H1 (cell line): ENCODE data around the gene IDE. TPM values are rescaled to one million over a fixed set of nuclear protein-coding genes. Genes with fewer than 3 reads are reported as not detected.

ENCODE experiments used
- CTCF ChIA-PET: fragments of 300-600 bp; sonication (Branson Sonifier 250); formaldehyde crosslinking; loops from one replicate; lab custom pipeline; 2021; ENCODE audit not compliant: partially characterized antibody; lab: Charles Lee
- POLR2A ChIA-PET: fragments of 300-600 bp; sonication (Branson Sonifier 250); formaldehyde crosslinking; loops from one replicate; lab custom pipeline; 2021; ENCODE audit warnings: inconsistent platforms; ENCODE audit not compliant: partially characterized antibody; lab: Charles Lee
- DNase-seq, 2 experiments: peaks; one replicate each; pipeline versions ENCODE4 v3.0.0 to v3.0.0-alpha.2; 2010 to 2022; ENCODE audit warnings: low spot score in 2 of 2, low read depth in 1 of 2, mixed read lengths in 1 of 2
- FAIRE-seq: peaks from 2 replicates; lab custom pipeline; 2011; peaks lifted over from hg19 to GRCh38; lab: Jason Lieb, UNC
- H2AFZ ChIP-seq: 2 replicates; pipeline ENCODE4 v1.8.1; 2012; ENCODE audit warnings: low read length, inconsistent platforms
- H2AK5ac ChIP-seq: 2 replicates; pipeline ENCODE4 v1.6.1; 2013; ENCODE audit warnings: low read depth, low read length
- H2BK120ac ChIP-seq: replicated peaks from 2 replicates; pipeline ENCODE3; 2013; ENCODE audit warnings: low read depth, low read length, inconsistent platforms
- H2BK12ac ChIP-seq: 2 replicates; pipeline ENCODE4 v1.6.1; 2013; ENCODE audit warnings: low read depth, low read length
- H2BK15ac ChIP-seq: 2 replicates; pipeline ENCODE4 v1.6.1; 2013; ENCODE audit warnings: low read length
- H2BK20ac ChIP-seq: 2 replicates; pipeline ENCODE4 v1.6.1; 2013; ENCODE audit warnings: low read length
- H2BK5ac ChIP-seq: 2 replicates; pipeline ENCODE4 v1.6.1; 2013; ENCODE audit warnings: low read depth, low read length
- H3K14ac ChIP-seq: 2 replicates; pipeline ENCODE4 v1.6.1; 2013; ENCODE audit warnings: inconsistent platforms; ENCODE audit not compliant: insufficient read length
- H3K18ac ChIP-seq: 2 replicates; pipeline ENCODE4 v1.6.1; 2013; ENCODE audit warnings: low read length; ENCODE audit errors: extremely low read depth
- H3K23ac ChIP-seq: 2 replicates; pipeline ENCODE4 v1.6.1; 2013; ENCODE audit warnings: inconsistent platforms; ENCODE audit not compliant: insufficient read length
- H3K23me2 ChIP-seq: 2 replicates; pipeline ENCODE4 v1.6.1; 2013; ENCODE audit warnings: low read depth, low read length
- H3K27ac ChIP-seq: 2 replicates; pipeline ENCODE4 v1.6.1; 2011; ENCODE audit warnings: low read depth, low read length, inconsistent platforms
- H3K27me3 ChIP-seq, 4 experiments: replicated peaks in 1 of 4; 1 replicate in 1 of 4; 2 replicates in 3 of 4; pipeline versions ENCODE4 v1.6.1 to v1.8.1; 2011 to 2013; ENCODE audit warnings: low read length in 3 of 4, mild to moderate bottlenecking in 3 of 4, inconsistent platforms in 2 of 4, mixed read lengths in 2 of 4, moderate library complexity in 1 of 4; ENCODE audit not compliant: control insufficient read depth in 3 of 4, insufficient read depth in 3 of 4; ENCODE audit errors: extremely low read depth in 1 of 4
- H3K36me3 ChIP-seq, 4 experiments: 2 replicates each; pipeline versions ENCODE4 v1.6.1 to v1.8.1; 2011 to 2013; ENCODE audit warnings: mild to moderate bottlenecking in 4 of 4, low read length in 3 of 4, moderate library complexity in 2 of 4, control low read depth in 1 of 4, inconsistent platforms in 1 of 4; ENCODE audit not compliant: insufficient read depth in 4 of 4, control insufficient read depth in 2 of 4
- H3K4ac ChIP-seq: replicated peaks from 2 replicates; pipeline ENCODE3; 2013; ENCODE audit warnings: low read length, low read depth, mixed read lengths, inconsistent platforms; ENCODE audit not compliant: insufficient read length
- H3K4me1 ChIP-seq, 4 experiments: replicated peaks in 1 of 4; 1 replicate in 1 of 4; 2 replicates in 3 of 4; pipeline versions ENCODE4 v1.6.1 to v1.8.1; 2011 to 2013; ENCODE audit warnings: low read length in 3 of 4, inconsistent platforms in 2 of 4, mixed read lengths in 1 of 4; ENCODE audit not compliant: insufficient read depth in 4 of 4, control insufficient read depth in 3 of 4
- H3K4me2 ChIP-seq, 2 experiments: 2 replicates each; pipeline versions ENCODE4 v1.6.1 to v1.8.1; 2011 to 2013; ENCODE audit warnings: low read depth in 2 of 2, low read length in 2 of 2, control low read depth in 1 of 2, inconsistent platforms in 1 of 2, mild to moderate bottlenecking in 1 of 2; ENCODE audit not compliant: insufficient read depth in 1 of 2
- H3K4me3 ChIP-seq, 4 experiments: fragments of 200-600, 300-600 bp in 1 of 4; sonication (generic), shearing (Covaris generic), sonication (Bioruptor Twin) in 1 of 4; 2 replicates each; pipeline versions ENCODE4 v1.5.1 to v1.8.1; 2011 to 2016; ENCODE audit warnings: low read length in 4 of 4, low read depth in 3 of 4, control low read depth in 2 of 4, inconsistent platforms in 2 of 4, mild to moderate bottlenecking in 2 of 4, mixed read lengths in 1 of 4, moderate library complexity in 1 of 4; ENCODE audit not compliant: insufficient read depth in 2 of 4; ENCODE audit errors: extremely low read depth in 1 of 4
- H3K56ac ChIP-seq: replicated peaks from 2 replicates; pipeline ENCODE3; 2013; ENCODE audit warnings: low read depth, mild to moderate bottlenecking, mixed read lengths, low read length, inconsistent platforms; ENCODE audit not compliant: insufficient read length
- H3K79me1 ChIP-seq: 2 replicates; pipeline ENCODE4 v1.6.1; 2013; ENCODE audit warnings: low read depth, low read length, control low read depth
- H3K79me2 ChIP-seq, 2 experiments: 2 replicates each; pipeline versions ENCODE4 v1.6.1 to v1.8.1; 2012 to 2013; ENCODE audit warnings: low read length in 2 of 2, mild to moderate bottlenecking in 2 of 2, inconsistent platforms in 1 of 2; ENCODE audit not compliant: insufficient read depth in 2 of 2, control insufficient read depth in 1 of 2
- H3K9ac ChIP-seq, 4 experiments: replicated peaks in 1 of 4; 1 replicate in 1 of 4; 2 replicates in 3 of 4; pipeline versions ENCODE4 v1.6.1 to v1.8.1; 2011 to 2013; ENCODE audit warnings: low read depth in 3 of 4, low read length in 3 of 4, control low read depth in 2 of 4, mild to moderate bottlenecking in 2 of 4, moderate library complexity in 2 of 4, inconsistent platforms in 1 of 4; ENCODE audit errors: extremely low read depth in 1 of 4
- H3K9me3 ChIP-seq, 2 experiments: 2 replicates each; pipeline versions ENCODE4 v1.6.1 to v1.8.1; 2012 to 2013; ENCODE audit warnings: mild to moderate bottlenecking in 2 of 2, moderate library complexity in 2 of 2, control low read depth in 1 of 2, inconsistent platforms in 1 of 2, low read depth in 1 of 2, low read length in 1 of 2, mixed read lengths in 1 of 2; ENCODE audit not compliant: insufficient read depth in 2 of 2
- H4K20me1 ChIP-seq, 2 experiments: replicated peaks in 1 of 2; 2 replicates each; pipeline versions ENCODE3 to v1.8.1; 2011 to 2013; ENCODE audit warnings: inconsistent platforms in 2 of 2, low read length in 2 of 2, mild to moderate bottlenecking in 1 of 2; ENCODE audit not compliant: insufficient read depth in 2 of 2, control insufficient read depth in 1 of 2
- H4K5ac ChIP-seq: 2 replicates; pipeline ENCODE4 v1.6.1; 2013; ENCODE audit warnings: low read length, low read depth, mixed read lengths, inconsistent platforms; ENCODE audit not compliant: insufficient read length
- H4K8ac ChIP-seq: 2 replicates; pipeline ENCODE4 v1.8.0; 2013; ENCODE audit warnings: mild to moderate bottlenecking, moderate library complexity, low read length, inconsistent platforms; ENCODE audit not compliant: insufficient read depth; ENCODE audit errors: extremely low read depth
- H4K91ac ChIP-seq: replicated peaks from 2 replicates; pipeline ENCODE3; 2013; ENCODE audit warnings: low read length, mixed read lengths, inconsistent platforms; ENCODE audit not compliant: insufficient read length
- KDM5A ChIP-seq: fragments of 200-600 bp; IDR thresholded peaks from 2 replicates; pipeline ENCODE4 v1.7.1; 2012; ENCODE audit warnings: mild to moderate bottlenecking, low read length, inconsistent platforms, mixed read lengths
- SP1 ChIP-seq: IDR thresholded peaks from 2 replicates; pipeline ENCODE4 v1.6.1; 2011; ENCODE audit warnings: low read depth, low read length
- WGBS, 2 experiments: shearing (Covaris generic) in 1 of 2; methylation state at CpG; one replicate each; pipeline versions ENCODE4 v1.1.6 to v1.1.7; 2013 to 2015; ENCODE audit warnings: low lambda C conversion rate in 2 of 2, mixed read lengths in 2 of 2, inconsistent platforms in 1 of 2, low coverage in 1 of 2, missing lambda C conversion rate in 1 of 2; ENCODE audit not compliant: insufficient replicate concordance in 2 of 2, insufficient coverage in 1 of 2, insufficient read length in 1 of 2; ENCODE audit errors: extremely low coverage in 1 of 2, missing lambda C conversion rate in 1 of 2; 5-methylcytosine and 5-hydroxymethylcytosine counted together
- polyA plus RNA-seq, 7 experiments: library from polyadenylated mRNA; depleted of rRNA in 3 of 7; stranded (reverse) in 5 of 7; unstranded in 2 of 7; fragments of >200 nt in 5 of 7; fragments of 200-250 nt in 2 of 7; gene quantifications; 1 replicate in 5 of 7; 2 replicates in 1 of 7; 4 replicates in 1 of 7; pipeline versions ENCODE4 v1.2.1 to v1.2.3, GENCODE V29; 2011 to 2013; ENCODE audit warnings: missing spikeins in 2 of 7, mixed read lengths in 2 of 7
- total RNA-seq: library from RNA; stranded (reverse); fragmentation: NEBNext Ultra II Directional; extraction: Animal tissue kit (Norgen Biotek cat#: 25700); gene quantifications from 2 replicates; pipeline ENCODE4 v1.2.1, GENCODE V29; 2021

Gene IDE
- total and polyA plus RNA-seq, 2 of the 8 experiments (the other 6 are each of a cell fraction or from before 2014, with no cell fraction given): 12.7 to 52.7 TPM

DNA sequence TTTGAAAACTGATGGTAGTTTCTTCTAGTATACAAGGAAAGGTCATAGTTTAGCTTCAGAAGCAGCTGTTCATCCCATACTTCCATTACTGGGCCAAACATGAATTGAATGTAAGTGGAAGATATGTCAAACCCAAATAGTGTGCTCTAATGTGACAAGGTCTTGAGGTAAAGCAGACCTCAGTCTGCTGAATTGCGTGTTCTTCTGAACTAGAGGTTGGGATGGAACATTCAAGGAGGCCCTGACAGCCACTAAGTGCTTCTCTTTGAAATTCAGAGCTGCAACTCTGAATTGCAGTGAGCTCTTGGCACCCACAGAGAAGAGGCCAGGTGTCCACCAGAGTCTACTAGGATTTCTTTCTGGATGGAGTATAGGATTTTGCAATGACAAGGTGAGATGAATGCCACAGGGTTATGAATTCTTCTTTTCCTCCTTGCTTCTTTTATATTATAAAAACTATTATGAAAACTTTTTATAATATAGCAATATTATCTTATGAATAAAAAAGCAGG lies 98.5 kb downstream of the IDE start:
- H2BK15ac ChIP-seq: no peak overlapping the region
- H3K4ac ChIP-seq: no peak overlapping the region
- ChIA-PET POLR2A (no interaction called here), CTCF (interaction anchor here (0.9 to 1.2 kb wide), 2 partner anchors 10 to 387 kb away, joined by 3 read pairs; no protein-coding TSS in a partner anchor)
- no peak overlapping the region for H3K18ac ChIP-seq
- H4K5ac ChIP-seq: no peak overlapping the region
- TF ChIP-seq SP1: no peak
- TF ChIP-seq KDM5A: no peak
- WGBS, 2 experiments: 89% methylated on average over 1 of the region's 1 CpG; no CpG with 5 or more reads in 1 of the 2 experiments
- DNase-seq: no peak
- no peak overlapping the region for H3K23ac ChIP-seq
- H3K79me2 ChIP-seq: no peaks in the 10 kb centered on the region
- H3K27me3 ChIP-seq: no peaks in the 10 kb centered on the region
- H3K4me1 ChIP-seq: no peaks in the 10 kb centered on the region; a peak in 1 of 7 replicates
- no peaks in the 10 kb centered on the region for H3K79me1 ChIP-seq
- H3K4me2 ChIP-seq: no peak overlapping the region
- no peak overlapping the region for H2BK20ac ChIP-seq
- FAIRE-seq: no peak
- H2BK120ac ChIP-seq: no peak overlapping the region
- H3K9ac ChIP-seq: no peak overlapping the region
- no peaks in the 10 kb centered on the region for H3K9me3 ChIP-seq
- no peak overlapping the region for H3K56ac ChIP-seq
- no peak overlapping the region for H3K27ac ChIP-seq
- H2BK5ac ChIP-seq: no peak overlapping the region
- H4K8ac ChIP-seq: no peak overlapping the region
- no peak overlapping the region for H4K91ac ChIP-seq
- H2BK12ac ChIP-seq: no peak overlapping the region
- H2AK5ac ChIP-seq: no peak overlapping the region
- peaks cover 0 to 2% of the 10 kb centered on the region in 2 experiments for H4K20me1 ChIP-seq
- H3K14ac ChIP-seq: no peak overlapping the region
- H3K23me2 ChIP-seq: no peaks in the 10 kb centered on the region
- H3K4me3 ChIP-seq: no peak overlapping the region
- no peak overlapping the region for H2AFZ ChIP-seq
- peaks cover 0 to 16% (median 2%) of the 10 kb centered on the region in 4 experiments; a peak in 3 of 8 replicates for H3K36me3 ChIP-seq
